ENCODE data around the gene TRIM41. TPM values are rescaled to one million over a fixed set of nuclear protein-coding genes. Genes with fewer than 3 reads are reported as not detected.

The TRIM41 gene
- total RNA-seq, 2 experiments from 2014 or later, result 35.3 to 36.4 TPM

DNA sequence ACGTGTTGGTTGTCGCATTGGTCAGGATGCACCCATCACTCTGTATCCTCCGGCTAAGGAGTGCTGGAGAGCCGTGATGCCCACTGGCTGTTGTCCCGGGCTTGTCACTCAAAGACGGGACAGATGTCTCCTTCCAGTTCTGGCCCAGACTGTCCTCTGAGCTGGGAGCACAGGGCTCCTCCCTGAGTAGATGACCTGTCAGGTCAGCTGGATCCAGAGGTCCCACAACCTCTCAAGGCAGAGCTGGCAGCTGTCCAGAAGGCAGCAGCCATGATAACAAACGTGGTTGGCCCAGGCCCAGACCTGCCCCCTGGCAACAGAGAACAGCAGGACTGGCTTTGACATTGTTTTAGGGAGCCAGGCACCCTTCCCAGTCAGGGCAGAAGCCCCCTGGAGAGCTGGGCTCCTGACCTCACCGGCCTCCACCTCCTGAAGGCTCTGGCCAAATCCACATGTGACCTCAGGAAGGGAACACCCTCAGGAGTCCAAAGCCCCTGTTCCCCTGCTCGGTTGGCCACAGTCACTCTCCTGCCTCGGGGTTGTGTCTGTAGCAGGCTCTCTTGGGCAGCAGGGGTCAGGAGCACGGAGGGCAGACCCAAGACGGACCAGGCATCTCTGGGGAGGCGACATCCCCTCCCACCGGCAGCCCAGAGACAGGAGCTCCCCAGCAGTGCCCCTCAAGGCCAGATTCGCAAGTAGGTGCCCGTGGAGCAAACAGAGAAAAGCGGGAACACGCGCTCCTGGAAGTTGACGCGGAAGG is 28.4 kb upstream of the TRIM41 start:
- H3K27me3 Mint-ChIP-seq, result peaks cover 4% of the 10 kb centered on the region
- intact Hi-C loops (cut with micrococcal nuclease), result no loop called here
- H3K36me3 Mint-ChIP-seq, result peaks cover 4% of the 10 kb centered on the region
- H3K27ac Mint-ChIP-seq, result no peak overlapping the region
- no peak overlapping the region for H3K4me3 Mint-ChIP-seq
- no peaks in the 10 kb centered on the region for H3K9me3 Mint-ChIP-seq
- ChIA-PET CTCF (interaction anchor here (2.1 to 3.8 kb wide), 2 partner anchors 11 kb away, joined by 7 to 32 read pairs; partner anchors contain the start of gene TRIM7), POLR2A (interaction anchor here (0.7 kb wide), 1 partner anchor 12 kb away, joined by 3 read pairs; no protein-coding TSS in a partner anchor)
- DNase-seq, result no peak
- H3K4me1 Mint-ChIP-seq (ENCODE audit: low read depth), result peaks cover 19% of the 10 kb centered on the region

DNA sequence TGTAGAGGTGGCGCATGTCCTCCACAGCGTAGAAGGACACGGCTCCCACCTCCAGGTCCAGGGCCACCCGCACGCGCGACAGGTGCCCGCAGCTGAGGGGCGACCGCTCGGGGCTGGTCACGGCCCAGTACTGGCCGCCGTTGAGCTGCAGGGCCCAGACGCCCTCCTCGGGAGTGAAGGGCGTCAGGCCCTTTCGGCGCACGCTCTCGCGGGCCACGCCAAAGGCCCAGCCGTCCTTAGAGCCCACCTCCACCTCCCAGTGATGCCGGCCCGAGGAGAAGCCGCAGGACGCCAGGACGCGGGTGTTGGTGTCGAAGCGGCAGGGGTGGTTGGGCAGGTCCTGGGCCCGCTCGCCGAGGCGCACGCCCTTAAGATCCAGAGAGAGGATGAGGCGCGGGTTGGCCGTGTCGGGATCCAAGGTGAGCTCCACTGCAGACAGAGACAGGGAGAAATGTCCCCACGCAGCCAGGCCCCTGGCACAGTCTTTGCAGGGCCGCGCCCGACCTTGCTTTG is 27.8 kb upstream of the TRIM41 start:
- POLR2A ChIA-PET, result interaction anchor here (0.7 kb wide), 1 partner anchor 12 kb away, joined by 3 read pairs; no protein-coding TSS in a partner anchor
- Mint-ChIP-seq H3K4me1 (ENCODE audit: low read depth) (peaks cover 19% of the 10 kb centered on the region), H3K27ac (no peak overlapping the region), H3K36me3 (peaks cover 4% of the 10 kb centered on the region), H3K9me3 (no peaks in the 10 kb centered on the region), H3K4me3 (no peak overlapping the region), H3K27me3 (peaks cover 4% of the 10 kb centered on the region)
- DNase-seq, result no peak
- CTCF ChIA-PET, result no interaction called here
- intact Hi-C loops (cut with micrococcal nuclease), result no loop called here

DNA sequence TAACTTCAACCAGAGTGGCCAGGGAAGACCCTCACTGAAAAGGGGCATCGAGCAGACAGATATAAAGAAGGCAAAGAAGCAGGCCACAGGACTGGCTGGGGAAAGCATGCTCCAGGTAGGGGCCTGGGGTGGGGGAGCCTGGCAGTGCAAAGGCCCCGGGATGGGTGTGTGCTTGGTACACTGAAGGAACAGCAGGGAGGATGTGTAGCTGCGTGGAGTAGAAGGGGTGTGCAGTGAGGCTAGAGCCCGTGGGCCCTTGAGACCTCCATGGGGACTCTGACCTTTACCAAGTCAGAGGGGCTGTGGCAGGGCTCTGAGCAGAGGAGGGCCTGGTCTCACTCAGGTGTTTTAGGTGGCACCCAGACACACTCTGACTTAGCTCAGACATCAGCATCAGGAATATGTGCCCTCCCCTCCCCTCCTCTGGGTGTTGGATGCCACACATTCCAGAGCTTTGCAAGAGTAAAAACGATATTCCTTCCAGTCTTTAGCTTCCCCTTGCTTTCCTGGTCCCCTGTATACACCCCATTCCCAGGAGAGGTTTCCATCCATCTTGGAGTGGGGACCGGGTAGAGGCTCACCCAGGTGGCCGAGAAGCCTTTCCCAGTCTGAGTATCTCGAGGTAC is 25.6 kb upstream of the TRIM41 start:
- Mint-ChIP-seq H3K27me3 (no peaks in the 10 kb centered on the region), H3K9me3 (no peaks in the 10 kb centered on the region), H3K36me3 (no peaks in the 10 kb centered on the region), H3K4me3 (no peak overlapping the region), H3K27ac (no peak overlapping the region), H3K4me1 (ENCODE audit: low read depth) (peaks cover 10% of the 10 kb centered on the region)
- ChIA-PET CTCF (no interaction called here), POLR2A (interaction anchor here (1.1 kb wide), 1 partner anchor 10 kb away, joined by 4 read pairs; no protein-coding TSS in a partner anchor)
- DNase-seq, result no peak
- intact Hi-C loops (cut with micrococcal nuclease), result no loop called here

DNA sequence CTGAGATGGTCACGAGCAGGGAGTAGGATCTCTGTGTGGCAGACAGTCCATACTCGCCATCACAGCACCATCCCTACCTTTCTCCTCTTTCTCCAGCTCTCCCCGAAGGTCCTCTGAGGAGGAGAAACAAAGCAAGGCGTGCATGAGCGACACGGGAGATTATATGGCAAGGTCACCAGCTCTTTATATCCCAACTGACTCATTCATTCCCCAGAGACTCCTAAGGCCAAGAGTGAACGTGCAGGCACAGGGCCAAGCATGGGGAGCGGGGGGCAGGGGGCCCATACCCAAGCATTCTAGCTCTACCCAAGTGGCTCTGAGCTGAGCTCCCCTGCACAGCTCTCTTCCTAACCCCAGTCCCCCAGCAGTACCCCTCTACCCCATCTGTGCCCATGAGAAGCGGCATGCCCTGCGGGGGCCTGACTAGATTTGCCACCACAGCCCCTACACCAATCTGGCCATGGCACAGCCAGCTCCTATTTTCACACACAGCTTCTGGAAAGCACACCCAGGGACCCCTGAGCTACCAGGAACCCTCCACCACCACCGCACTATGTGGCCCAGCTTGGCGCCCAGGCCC is 24.9 kb upstream of the TRIM41 start:
- ChIA-PET CTCF (no interaction called here), POLR2A (interaction anchor here (1.0 to 1.1 kb wide), 2 partner anchors 8 to 9 kb away, joined by 3 to 4 read pairs; no protein-coding TSS in a partner anchor)
- Mint-ChIP-seq H3K9me3 (no peaks in the 10 kb centered on the region), H3K4me3 (no peak overlapping the region), H3K27ac (no peak overlapping the region), H3K4me1 (ENCODE audit: low read depth) (peaks cover 3% of the 10 kb centered on the region), H3K36me3 (no peaks in the 10 kb centered on the region), H3K27me3 (no peaks in the 10 kb centered on the region)
- intact Hi-C loops (cut with micrococcal nuclease), result no loop called here
- DNase-seq, result no peak

DNA sequence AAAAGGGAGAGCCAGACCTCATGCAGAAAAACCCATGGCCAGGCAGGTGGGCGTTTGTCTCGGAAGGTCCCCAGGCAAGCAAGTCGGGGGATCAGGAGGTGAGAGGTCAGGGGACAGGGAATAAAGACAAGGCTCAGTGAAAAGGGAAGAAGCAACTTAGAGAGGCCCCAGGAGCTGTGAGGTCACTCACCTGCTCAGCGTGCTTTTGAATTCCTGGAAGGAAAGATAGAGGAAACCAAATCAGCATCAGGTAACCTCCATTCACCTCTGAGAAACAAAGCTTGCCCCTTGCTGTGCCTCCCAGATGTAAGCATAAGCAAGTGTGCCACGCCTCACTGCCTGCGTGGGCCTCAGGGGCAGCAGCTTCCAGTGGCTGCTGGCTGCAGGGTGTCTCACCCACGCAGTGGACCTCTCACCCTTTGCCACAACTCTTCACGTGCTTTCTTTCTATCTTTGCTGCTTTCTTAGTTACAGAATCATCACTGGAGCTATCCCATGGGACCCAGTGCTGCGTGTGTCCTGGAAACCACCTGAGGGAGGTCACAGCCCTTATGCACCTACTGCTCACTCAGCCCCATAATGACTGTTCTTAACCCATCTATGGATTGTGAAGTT is 24.1 kb upstream of the TRIM41 start:
- CTCF ChIA-PET, result interaction anchor here (1.1 kb wide), 1 partner anchor 9 kb away, joined by 3 read pairs; no protein-coding TSS in a partner anchor
- DNase-seq, result no peak
- Mint-ChIP-seq H3K27ac (no peak overlapping the region), H3K4me1 (ENCODE audit: low read depth) (no peaks in the 10 kb centered on the region), H3K9me3 (no peaks in the 10 kb centered on the region), H3K4me3 (no peak overlapping the region), H3K36me3 (peaks cover under 1% of the 10 kb centered on the region), H3K27me3 (peaks cover 3% of the 10 kb centered on the region)
- POLR2A ChIA-PET, result interaction anchor here (0.6 to 1.0 kb wide), 2 partner anchors 9 to 35 kb away, joined by 3 to 4 read pairs; no protein-coding TSS in a partner anchor
- intact Hi-C loops (cut with micrococcal nuclease), result no loop called here

DNA sequence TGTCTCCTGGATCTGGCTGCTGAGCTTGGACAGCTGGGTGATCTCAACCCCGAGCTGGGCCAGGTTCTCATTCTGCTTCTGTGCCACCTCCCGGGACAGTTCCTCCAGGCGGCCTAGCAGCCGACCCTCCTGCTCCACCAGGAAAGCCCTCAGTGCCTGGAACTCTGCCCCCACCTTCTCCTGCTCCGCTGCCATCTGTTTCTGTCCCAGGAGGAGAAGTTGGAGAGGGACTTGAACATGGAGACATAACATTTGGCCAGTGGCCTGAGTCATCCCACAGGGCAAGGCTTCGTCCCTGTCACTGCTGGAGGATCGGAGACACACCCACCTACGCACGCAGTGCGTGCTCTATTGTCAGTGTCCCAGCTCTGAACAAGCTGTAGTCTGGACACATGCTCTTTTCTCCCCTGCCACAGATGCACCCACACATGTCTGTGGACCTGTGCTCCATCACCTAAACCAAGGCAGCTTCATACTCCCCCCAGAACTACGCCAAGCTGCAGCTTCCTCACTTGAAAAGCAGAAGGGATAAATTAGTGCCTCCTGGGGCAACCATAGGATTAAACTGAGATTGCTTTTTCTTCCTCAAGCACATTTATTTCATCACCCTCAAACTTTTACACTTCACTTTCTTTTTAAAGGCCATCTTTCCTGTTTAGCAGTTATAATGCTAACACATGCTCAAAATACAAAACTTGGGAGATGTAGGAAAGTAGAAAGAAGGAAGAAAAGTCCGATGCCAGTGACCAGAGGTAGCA is 23.0 kb upstream of the TRIM41 start:
- CTCF ChIA-PET, result interaction anchor here (1.1 kb wide), 1 partner anchor 8 kb away, joined by 3 read pairs; no protein-coding TSS in a partner anchor
- POLR2A ChIA-PET, result no interaction called here
- H3K4me1 Mint-ChIP-seq (ENCODE audit: low read depth), result no peaks in the 10 kb centered on the region
- no peak overlapping the region for H3K4me3 Mint-ChIP-seq
- no peak for DNase-seq
- H3K27ac Mint-ChIP-seq, result no peak overlapping the region
- intact Hi-C loops (cut with micrococcal nuclease), result no loop called here
- H3K27me3 Mint-ChIP-seq, result peaks cover 3% of the 10 kb centered on the region
- H3K9me3 Mint-ChIP-seq, result no peaks in the 10 kb centered on the region
- peaks cover 2% of the 10 kb centered on the region for H3K36me3 Mint-ChIP-seq

DNA sequence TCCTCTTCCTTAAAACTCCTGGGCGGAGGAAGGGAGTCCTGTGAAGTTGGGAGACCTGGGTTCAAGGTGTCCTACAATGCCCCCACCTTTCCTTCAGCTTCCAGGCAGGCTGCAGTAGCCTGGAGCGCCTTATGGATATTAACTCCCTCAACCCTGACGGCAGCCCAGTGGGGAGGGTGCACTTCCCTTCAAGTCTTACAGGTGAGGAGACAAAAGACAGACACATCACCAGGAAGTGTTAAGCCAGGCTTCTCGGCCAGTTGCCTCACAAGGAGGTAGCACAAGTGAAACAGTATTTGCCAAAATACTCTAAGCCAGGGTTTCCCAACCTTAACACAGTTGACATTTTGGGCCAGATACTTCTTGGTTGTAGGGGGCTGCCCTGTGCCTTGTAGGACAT is 22.3 kb upstream of the TRIM41 start:
- CTCF ChIA-PET, result interaction anchor here (1.1 kb wide), 1 partner anchor 9 kb away, joined by 5 read pairs; no protein-coding TSS in a partner anchor
- peaks cover 4% of the 10 kb centered on the region for H3K4me1 Mint-ChIP-seq (ENCODE audit: low read depth)
- no peak for DNase-seq
- intact Hi-C loops (cut with micrococcal nuclease), result no loop called here
- POLR2A ChIA-PET, result no interaction called here
- H3K9me3 Mint-ChIP-seq, result no peaks in the 10 kb centered on the region
- H3K27ac Mint-ChIP-seq, result no peak overlapping the region
- peaks cover 2% of the 10 kb centered on the region for H3K36me3 Mint-ChIP-seq
- H3K27me3 Mint-ChIP-seq, result peaks cover 5% of the 10 kb centered on the region
- H3K4me3 Mint-ChIP-seq, result no peak overlapping the region

DNA sequence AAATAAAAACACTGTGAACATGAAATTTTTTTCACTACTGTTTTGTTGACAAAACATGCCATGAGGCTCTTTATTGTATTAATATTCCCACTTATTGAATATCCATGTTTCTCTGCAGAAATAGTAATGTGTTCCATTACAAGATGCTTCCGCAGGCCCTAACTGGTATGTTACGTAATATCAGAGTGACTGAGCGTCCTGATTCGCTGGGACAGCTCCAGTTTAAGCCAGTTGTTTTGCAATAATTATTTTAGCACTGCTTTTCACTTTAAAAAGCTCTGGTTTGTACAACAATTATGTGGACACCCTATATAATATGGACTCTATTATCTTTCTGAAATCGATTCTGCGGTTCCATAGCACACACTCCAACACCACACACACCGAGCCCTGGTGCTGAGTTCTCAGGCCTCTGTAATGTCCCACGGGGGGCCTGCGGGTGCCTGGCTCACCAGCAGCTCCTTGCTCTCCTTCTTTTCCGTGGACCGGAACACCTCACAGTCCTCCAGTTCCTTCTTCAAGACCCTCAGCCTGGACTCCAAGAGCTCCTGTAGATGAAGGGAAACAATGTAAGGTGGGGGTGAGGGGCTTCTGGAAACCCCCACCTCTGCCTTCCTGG is 19.9 kb upstream of the TRIM41 start:
- H3K4me1 Mint-ChIP-seq (ENCODE audit: low read depth), result peaks cover 24% of the 10 kb centered on the region
- intact Hi-C loops (cut with micrococcal nuclease), result no loop called here
- H3K9me3 Mint-ChIP-seq, result no peaks in the 10 kb centered on the region
- peaks cover 12% of the 10 kb centered on the region for H3K36me3 Mint-ChIP-seq
- no peak overlapping the region for H3K4me3 Mint-ChIP-seq
- CTCF ChIA-PET, result no interaction called here
- POLR2A ChIA-PET, result interaction anchor here (1.9 kb wide), 1 partner anchor 11 kb away, joined by 8 read pairs; no protein-coding TSS in a partner anchor
- DNase-seq, result no peak
- H3K27me3 Mint-ChIP-seq, result peaks cover 17% of the 10 kb centered on the region
- no peak overlapping the region for H3K27ac Mint-ChIP-seq

DNA sequence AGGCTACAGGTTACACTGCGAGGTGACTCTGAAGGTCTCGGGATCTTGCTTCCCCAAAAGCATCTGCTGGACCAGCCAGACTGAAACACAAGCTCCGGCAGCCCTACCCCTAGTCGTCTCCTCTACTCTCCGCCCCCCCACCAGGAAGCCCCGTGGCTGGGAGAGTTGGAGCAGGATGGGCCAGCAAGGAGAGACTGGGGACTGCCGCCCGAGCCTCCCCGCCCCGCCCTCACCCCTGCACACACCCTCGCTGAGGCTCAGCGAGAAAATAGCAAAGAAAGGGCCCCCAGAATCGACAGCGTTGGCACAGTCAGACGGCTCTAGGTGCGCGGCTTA is 19.3 kb upstream of the TRIM41 start:
- Mint-ChIP-seq H3K27ac (no peak overlapping the region), H3K9me3 (no peaks in the 10 kb centered on the region), H3K4me3 (peak overlapping the region; percentile 72), H3K27me3 (peaks cover 17% of the 10 kb centered on the region), H3K36me3 (peaks cover 12% of the 10 kb centered on the region), H3K4me1 (ENCODE audit: low read depth) (peaks cover 27% of the 10 kb centered on the region)
- ChIA-PET CTCF (no interaction called here), POLR2A (interaction anchor here (1.9 kb wide), 1 partner anchor 12 kb away, joined by 8 read pairs; no protein-coding TSS in a partner anchor)
- intact Hi-C loops (cut with micrococcal nuclease), result no loop called here
- no peak for DNase-seq

DNA sequence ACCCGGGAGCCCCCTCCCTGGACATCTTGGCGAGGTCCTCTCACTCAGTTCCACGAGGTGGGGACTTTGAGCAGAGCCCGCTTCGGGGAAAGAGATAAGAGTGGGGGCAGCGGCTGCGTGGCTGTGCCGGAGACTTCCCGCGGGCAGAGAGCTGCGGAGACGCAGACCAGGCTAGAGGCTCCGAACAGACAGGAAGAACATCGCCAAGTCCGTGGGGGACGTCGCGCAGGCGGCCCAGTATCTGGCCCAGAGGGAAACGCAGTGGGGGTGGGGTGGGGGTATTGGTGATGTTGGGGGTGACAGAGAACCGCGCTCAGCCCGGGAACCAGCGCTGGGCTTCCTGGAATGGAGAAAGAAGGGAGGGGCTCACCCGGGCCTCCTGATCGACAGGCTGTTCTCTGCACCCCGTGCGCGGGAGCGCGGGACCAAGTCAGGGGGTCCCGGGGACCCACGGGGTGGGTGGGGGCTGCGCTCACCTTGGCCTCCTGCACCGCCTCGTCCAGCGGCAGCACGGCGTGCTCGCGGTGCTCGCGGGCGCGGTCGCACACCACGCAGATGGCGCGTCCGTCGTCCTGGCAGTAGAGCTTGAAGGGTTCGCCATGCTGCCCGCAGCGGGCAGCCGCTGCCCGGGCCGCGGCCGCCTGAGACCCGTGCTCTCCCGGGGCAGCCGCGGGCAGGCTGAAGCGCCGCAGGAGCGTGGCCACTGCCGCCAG is 18.8 kb upstream of the TRIM41 start:
- ChIA-PET CTCF (interaction anchor here (0.8 to 4.1 kb wide), 4 partner anchors 11 to 41 kb away, joined by 3 to 32 read pairs (median 4); no protein-coding TSS in a partner anchor), POLR2A (interaction anchor here (0.6 to 4.3 kb wide), 5 partner anchors 12 to 39 kb away, joined by 3 to 35 read pairs (median 4); no protein-coding TSS in a partner anchor)
- Mint-ChIP-seq H3K4me1 (ENCODE audit: low read depth) (peaks cover 27% of the 10 kb centered on the region), H3K36me3 (peaks cover 12% of the 10 kb centered on the region), H3K27me3 (peaks cover 17% of the 10 kb centered on the region), H3K9me3 (no peaks in the 10 kb centered on the region), H3K27ac (no peak overlapping the region), H3K4me3 (peak overlapping the region; percentile 72)
- intact Hi-C loops (cut with micrococcal nuclease), result no loop called here
- DNase-seq, result peak; percentile 34

All from activated CD4-positive, alpha-beta memory T cell treated with anti-CD3 and anti-CD28 coated beads for 36 hours (primary cell).